Cardiac fibroblast (primary cell): Measurements from ENCODE around the gene ETV3L.

ENCODE experiments used
- DNase-seq, 2 donors: peaks; one replicate each; pipeline versions ENCODE4 v3.0.0 to v3.0.0-alpha.2; 2010; ENCODE audit warnings: low read depth in 2 of 2
- H3K4me3 ChIP-seq, 2 donors: replicated peaks in 1 of 2; 1 replicate in 1 of 2; 2 replicates in 1 of 2; pipeline ENCODE4 v1.5.1; 2011; ENCODE audit warnings: low read depth in 2 of 2, low read length in 2 of 2, mild to moderate bottlenecking in 2 of 2, moderate library complexity in 1 of 2
- CTCF ChIP-seq: IDR thresholded peaks from one replicate; pipeline ENCODE4 v1.5.1; 2011; ENCODE audit warnings: low read depth, mild to moderate bottlenecking, low read length, inconsistent platforms

ETV3L gene

DNA sequence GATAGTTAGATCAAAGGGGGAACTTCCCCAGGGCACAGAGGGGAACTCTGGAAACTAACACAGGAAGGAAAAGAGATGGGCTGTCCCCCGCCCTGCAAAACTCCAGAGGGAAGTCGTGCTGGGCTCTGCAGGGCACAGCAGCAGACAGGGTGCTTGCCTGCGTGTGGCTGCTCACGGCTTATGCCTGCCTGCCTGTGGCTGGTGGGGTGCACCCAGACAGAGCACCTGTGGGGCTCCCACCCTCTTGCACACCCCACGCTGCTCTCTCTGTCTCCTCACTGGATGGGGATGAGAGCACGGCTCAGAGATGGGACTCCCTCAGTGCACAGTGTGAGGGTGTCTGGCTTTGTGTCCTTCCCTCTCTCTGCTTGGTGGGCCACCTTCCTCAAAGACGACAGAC is 13.5 kb upstream of the ETV3L start:
- no peak overlapping the region for H3K4me3 ChIP-seq
- TF ChIP-seq CTCF = no peak
- DNase-seq = no peak

DNA sequence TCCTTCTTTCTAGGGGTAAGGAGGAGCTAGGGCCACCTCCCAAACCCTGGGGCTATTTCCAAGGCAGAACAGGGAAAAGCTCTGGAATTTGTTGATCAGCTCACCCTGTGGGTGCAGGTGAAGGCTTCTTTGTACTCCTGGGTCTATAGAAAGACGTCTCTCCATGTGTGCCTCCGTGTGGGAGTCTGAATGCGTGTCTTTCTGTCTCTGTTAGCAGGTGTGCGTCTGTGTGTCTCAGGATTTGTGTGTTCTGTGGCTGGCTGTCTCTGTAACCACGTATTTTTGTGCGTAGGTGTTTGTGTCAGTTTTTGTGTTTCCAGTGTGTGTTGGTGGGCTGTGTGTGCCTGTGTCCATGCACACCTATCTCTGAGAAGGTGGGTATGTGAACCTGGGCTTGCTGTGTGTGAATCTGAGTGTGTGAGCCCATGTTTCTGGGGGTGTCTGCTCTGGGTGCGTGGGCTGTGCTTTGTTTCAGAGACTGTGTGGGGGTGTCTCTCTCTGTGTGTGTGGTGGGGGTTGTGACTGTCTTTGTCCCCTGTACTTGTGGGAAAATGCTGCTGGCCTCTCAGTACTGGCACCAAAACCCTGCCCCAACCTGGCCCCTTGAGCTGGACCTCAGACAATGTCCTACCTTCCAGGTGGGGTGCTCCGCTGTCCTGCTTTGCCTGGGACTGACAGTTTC is 12.7 kb upstream of the ETV3L start:
- no peak for DNase-seq
- no peak for TF ChIP-seq CTCF

GRCh38 chr1:157111396-157112165 is 12.0 kb upstream of the ETV3L start:
- no peak for TF ChIP-seq CTCF
- H3K4me3 ChIP-seq = no peak overlapping the region
- no peak for DNase-seq

More for the DNA sequence above, 12.7 kb upstream of the ETV3L start:
- no peak overlapping the region for H3K4me3 ChIP-seq

DNA sequence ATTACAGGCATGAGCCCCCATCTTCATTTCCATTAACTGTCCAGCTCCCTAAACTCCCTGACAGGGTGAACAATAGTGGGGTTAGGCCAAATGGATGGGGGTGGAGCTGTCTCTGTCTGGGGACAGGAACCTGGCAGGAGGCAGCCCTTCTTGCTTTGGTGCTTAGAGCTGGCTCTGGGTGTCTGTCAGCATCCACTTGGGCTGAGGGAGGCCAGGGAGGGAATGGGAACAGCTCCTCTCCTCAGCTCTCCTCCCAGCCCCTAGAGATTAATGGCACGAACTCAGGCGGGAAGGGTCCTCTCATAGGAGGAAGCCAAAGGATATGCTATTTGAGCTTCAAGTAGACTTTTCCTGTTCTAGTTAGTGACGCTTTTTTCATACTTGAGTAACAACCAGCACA is 11.1 kb upstream of the ETV3L start:
- no peak overlapping the region for H3K4me3 ChIP-seq
- TF ChIP-seq CTCF = no peak
- DNase-seq = no peak

DNA sequence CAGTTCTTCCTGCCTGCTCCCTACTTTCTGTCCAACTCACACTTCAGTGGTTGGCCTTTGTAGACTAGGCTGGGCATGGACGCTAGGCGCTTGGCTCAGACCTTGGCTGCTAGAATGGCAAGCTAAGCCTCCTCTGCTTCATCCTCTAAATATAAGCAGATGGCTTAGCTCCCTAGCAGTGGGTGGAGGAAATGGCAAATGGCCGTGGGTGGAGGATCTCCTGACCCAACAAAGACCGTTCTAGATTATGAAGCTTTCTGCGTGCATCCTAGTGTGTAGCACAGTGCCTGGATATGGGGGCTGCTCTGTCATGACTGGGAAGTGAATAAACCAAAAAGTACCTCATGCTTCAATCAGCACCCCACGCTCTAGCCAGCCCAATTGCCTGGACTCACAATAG is 10.4 kb upstream of the ETV3L start:
- no peak for DNase-seq
- H3K4me3 ChIP-seq = no peak overlapping the region
- TF ChIP-seq CTCF = no peak

- H3K4me3 ChIP-seq = no peak overlapping the region
- DNase-seq = no peak
Measured at GRCh38 chr1:157108448-157108847, 8.8 kb upstream of the ETV3L start.

More at GRCh38 chr1:157108448-157108847, 8.8 kb upstream of the ETV3L start:
- TF ChIP-seq CTCF = no peak
